Osteoblast (primary cell): ENCODE results near the gene THBS2. TPM values are rescaled to one million over a fixed set of nuclear protein-coding genes. Genes with fewer than 3 reads are reported as not detected.

Source experiments
- DNase-seq: peaks from one replicate; pipeline ENCODE4 v3.0.0; 2011; ENCODE audit warnings: low spot score, mixed read lengths; ENCODE audit not compliant: insufficient read length; ENCODE audit errors: missing footprints
- H2AFZ ChIP-seq: 2 replicates; pipeline ENCODE4 v1.6.0; 2011; ENCODE audit warnings: mild to moderate bottlenecking, low read length
- H3K27ac ChIP-seq: 2 replicates; pipeline ENCODE4 v1.5.1; 2011; ENCODE audit warnings: mild to moderate bottlenecking, low read depth, low read length, moderate library complexity
- H3K27me3 ChIP-seq: 2 replicates; pipeline ENCODE4 v1.6.0; 2012; ENCODE audit warnings: mild to moderate bottlenecking, control low read depth, inconsistent platforms, low read length, moderate library complexity; ENCODE audit not compliant: insufficient read depth
- H3K36me3 ChIP-seq: 2 replicates; pipeline ENCODE4 v1.5.1; 2011; ENCODE audit warnings: mild to moderate bottlenecking, low read length, control low read depth, moderate library complexity; ENCODE audit not compliant: insufficient read depth
- H3K4me1 ChIP-seq: 2 replicates; pipeline ENCODE4 v1.5.1; 2011; ENCODE audit warnings: mild to moderate bottlenecking, low read length, control low read depth, moderate library complexity; ENCODE audit not compliant: insufficient read depth
- H3K4me2 ChIP-seq: 2 replicates; pipeline ENCODE4 v1.6.0; 2011; ENCODE audit warnings: mild to moderate bottlenecking, low read length; ENCODE audit not compliant: insufficient read depth
- H3K4me3 ChIP-seq: fragments of 200-600 bp; sonication (generic); 3 replicates; pipeline ENCODE4 v1.5.1; 2012; ENCODE audit warnings: mild to moderate bottlenecking, low read length, inconsistent platforms; ENCODE audit not compliant: insufficient read depth
- H3K79me2 ChIP-seq: 2 replicates; pipeline ENCODE4 v1.6.0; 2012; ENCODE audit warnings: mild to moderate bottlenecking, low read length, control low read depth, inconsistent platforms; ENCODE audit not compliant: insufficient read depth
- H3K9me3 ChIP-seq: 2 replicates; pipeline ENCODE4 v1.5.1; 2011; ENCODE audit warnings: low read depth, low read length, control low read depth
- H4K20me1 ChIP-seq: 2 replicates; pipeline ENCODE4 v1.6.0; 2012; ENCODE audit warnings: mild to moderate bottlenecking, low read length, control low read depth; ENCODE audit not compliant: insufficient read depth
- total RNA-seq: library from RNA; depleted of rRNA; stranded (reverse); fragments of >200 nt; gene quantifications from 2 replicates; pipeline ENCODE4 v1.2.3, GENCODE V29; 2012
- TF ChIP-seq, protein P1 (sequence below): IDR thresholded peaks from 2 replicates; pipeline ENCODE4 v1.5.1; 2011; ENCODE audit warnings: mild to moderate bottlenecking, low read depth, low read length, moderate library complexity; ENCODE audit errors: extremely low read depth

THBS2 gene
- total RNA-seq, 1 donor: 1,498 TPM

GRCh38 chr6:169283924-169284323 is 30.3 kb upstream of the THBS2 start:
- no peak overlapping the region for H2AFZ ChIP-seq
- H3K36me3 ChIP-seq: no peaks in the 10 kb centered on the region
- no peak overlapping the region for H3K27ac ChIP-seq
- H4K20me1 ChIP-seq: no peaks in the 10 kb centered on the region
- no peak overlapping the region for H3K4me2 ChIP-seq
- H3K27me3 ChIP-seq: no peaks in the 10 kb centered on the region
- no peaks in the 10 kb centered on the region for H3K9me3 ChIP-seq
- DNase-seq: no peak
- H3K79me2 ChIP-seq: no peaks in the 10 kb centered on the region
- TF ChIP-seq, protein P1, sequence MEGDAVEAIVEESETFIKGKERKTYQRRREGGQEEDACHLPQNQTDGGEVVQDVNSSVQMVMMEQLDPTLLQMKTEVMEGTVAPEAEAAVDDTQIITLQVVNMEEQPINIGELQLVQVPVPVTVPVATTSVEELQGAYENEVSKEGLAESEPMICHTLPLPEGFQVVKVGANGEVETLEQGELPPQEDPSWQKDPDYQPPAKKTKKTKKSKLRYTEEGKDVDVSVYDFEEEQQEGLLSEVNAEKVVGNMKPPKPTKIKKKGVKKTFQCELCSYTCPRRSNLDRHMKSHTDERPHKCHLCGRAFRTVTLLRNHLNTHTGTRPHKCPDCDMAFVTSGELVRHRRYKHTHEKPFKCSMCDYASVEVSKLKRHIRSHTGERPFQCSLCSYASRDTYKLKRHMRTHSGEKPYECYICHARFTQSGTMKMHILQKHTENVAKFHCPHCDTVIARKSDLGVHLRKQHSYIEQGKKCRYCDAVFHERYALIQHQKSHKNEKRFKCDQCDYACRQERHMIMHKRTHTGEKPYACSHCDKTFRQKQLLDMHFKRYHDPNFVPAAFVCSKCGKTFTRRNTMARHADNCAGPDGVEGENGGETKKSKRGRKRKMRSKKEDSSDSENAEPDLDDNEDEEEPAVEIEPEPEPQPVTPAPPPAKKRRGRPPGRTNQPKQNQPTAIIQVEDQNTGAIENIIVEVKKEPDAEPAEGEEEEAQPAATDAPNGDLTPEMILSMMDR: no peak
- peaks cover 10% of the 10 kb centered on the region for H3K4me1 ChIP-seq
- H3K4me3 ChIP-seq: no peak overlapping the region

- Histone ChIP-seq H3K4me1 (no peaks in the 10 kb centered on the region), H3K36me3 (no peaks in the 10 kb centered on the region), H2AFZ (no peak overlapping the region), H3K9me3 (no peaks in the 10 kb centered on the region), H3K27me3 (no peaks in the 10 kb centered on the region), H3K27ac (no peak overlapping the region), H4K20me1 (no peaks in the 10 kb centered on the region), H3K79me2 (no peaks in the 10 kb centered on the region), H3K4me3 (no peak overlapping the region), H3K4me2 (no peak overlapping the region)
- DNase-seq: no peak
- TF ChIP-seq, protein P1: no peak
Measured at GRCh38 chr6:169282043-169282442, 28.4 kb upstream of the THBS2 start.

DNA sequence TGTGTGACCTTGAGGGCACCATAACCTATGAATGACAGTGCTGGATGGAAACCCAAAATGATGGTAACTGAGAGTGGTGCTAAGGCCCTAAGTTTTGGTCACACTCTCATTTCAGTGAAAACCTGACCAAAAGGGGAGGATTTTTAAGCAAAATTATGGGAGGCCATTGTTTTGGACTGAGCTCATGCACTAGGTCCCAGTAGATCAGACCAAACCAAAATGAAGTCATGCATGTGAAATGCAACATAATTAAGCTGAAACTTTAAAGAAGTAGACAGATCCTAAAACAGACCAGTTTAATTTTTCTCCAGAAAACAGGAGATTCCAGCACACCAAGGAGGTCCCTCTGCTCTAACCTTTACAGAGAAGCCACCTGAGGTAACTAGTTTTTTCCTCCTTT is 24.0 kb upstream of the THBS2 start:
- TF ChIP-seq, protein P1: no peak

DNA sequence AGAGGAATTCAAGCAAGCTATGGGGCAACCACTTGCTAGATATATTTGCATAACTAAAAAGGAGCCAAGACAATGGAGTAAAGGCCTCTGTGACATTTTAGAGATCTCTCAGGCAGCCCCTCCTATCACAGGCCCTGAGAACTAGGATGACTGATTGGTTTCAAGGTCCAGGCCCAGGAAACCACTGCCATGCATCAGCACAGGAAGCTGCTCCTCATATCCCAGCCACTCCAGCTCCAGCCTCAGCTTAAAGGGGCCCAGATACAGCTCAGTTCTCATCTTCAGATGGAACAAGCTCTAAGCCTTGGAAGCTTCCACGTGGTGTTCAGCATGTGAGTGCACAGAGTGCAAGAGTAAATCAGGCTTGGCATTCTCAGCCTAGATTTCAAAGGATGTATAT is 21.1 kb upstream of the THBS2 start:
- Histone ChIP-seq H2AFZ (peak overlapping the region; percentile 72), H3K27me3 (no peaks in the 10 kb centered on the region), H3K36me3 (no peaks in the 10 kb centered on the region), H3K4me2 (no peak overlapping the region), H3K79me2 (no peaks in the 10 kb centered on the region), H3K4me1 (peaks cover 15% of the 10 kb centered on the region), H4K20me1 (no peaks in the 10 kb centered on the region), H3K4me3 (no peak overlapping the region), H3K9me3 (no peaks in the 10 kb centered on the region), H3K27ac (no peak overlapping the region)
- TF ChIP-seq, protein P1: no peak
- peak; percentile 62 for DNase-seq

More for the DNA sequence above, 24.0 kb upstream of the THBS2 start:
- no peaks in the 10 kb centered on the region for H3K4me1 ChIP-seq
- H3K27ac ChIP-seq: no peak overlapping the region
- no peak for DNase-seq
- H3K27me3 ChIP-seq: no peaks in the 10 kb centered on the region
- no peaks in the 10 kb centered on the region for H3K79me2 ChIP-seq
- peak overlapping the region; percentile 0 for H2AFZ ChIP-seq
- H3K4me3 ChIP-seq: no peak overlapping the region
- H3K36me3 ChIP-seq: no peaks in the 10 kb centered on the region
- H4K20me1 ChIP-seq: no peaks in the 10 kb centered on the region
- H3K9me3 ChIP-seq: no peaks in the 10 kb centered on the region
- no peak overlapping the region for H3K4me2 ChIP-seq
